Caco-2 (cell line): ENCODE measurements around the gene ALPL. TPM values are rescaled to one million over a fixed set of nuclear protein-coding genes. Genes with fewer than 3 reads are reported as not detected.

ENCODE experiments used
- BruUV-seq: library from RNA; stranded (reverse); fragments of 400-500 nt; replicated peaks from 2 replicates; lab custom pipeline; 2021; lab: Mats Ljungman, UMichigan
- CTCF ChIA-PET: fragments of 300-600 bp; sonication (Branson Sonifier 250); formaldehyde crosslinking; loops from one replicate; lab custom pipeline; 2022; ENCODE audit warnings: antibody characterized with exemption; lab: Charles Lee
- POLR2A ChIA-PET: fragments of 300-600 bp; sonication (Branson Sonifier 250); formaldehyde crosslinking; loops from one replicate; lab custom pipeline; 2022; ENCODE audit warnings: antibody characterized with exemption; lab: Charles Lee
- DNase-seq, 2 experiments: peaks; one replicate each; pipeline versions ENCODE4 v3.0.0 to v3.0.0-alpha.2; 2020 to 2022
- H3K27me3 ChIP-seq: replicated peaks from 2 replicates; pipeline ENCODE4 v1.6.0; 2011; ENCODE audit warnings: low read length; ENCODE audit not compliant: control insufficient read depth, insufficient read depth
- H3K36me3 ChIP-seq: 2 replicates; pipeline ENCODE4 v1.5.1; 2011; ENCODE audit warnings: low read length; ENCODE audit not compliant: control insufficient read depth, insufficient read depth
- H3K4me1 ChIP-seq: fragments of 250-450 bp; sonication (Bioruptor Pico); 2 replicates; pipeline ENCODE4 v1.5.1; 2020; ENCODE audit warnings: mild to moderate bottlenecking
- H3K4me3 ChIP-seq: 2 replicates; pipeline ENCODE4 v1.5.1; 2011; ENCODE audit warnings: low read depth, mild to moderate bottlenecking, control low read depth, low read length
- H3K9me3 ChIP-seq: fragments of 250-450 bp; sonication (Bioruptor Pico); 2 replicates; pipeline ENCODE4 v1.5.1; 2020; ENCODE audit warnings: mild to moderate bottlenecking, moderate library complexity
- H3K27ac Mint-ChIP-seq: one replicate; pipeline ENCODE4 v1.8.0; 2022; ENCODE audit warnings: mixed read lengths; ENCODE audit not compliant: unreplicated experiment
- H3K27me3 Mint-ChIP-seq: one replicate; pipeline ENCODE4 v1.8.0; 2022; ENCODE audit warnings: mixed read lengths; ENCODE audit not compliant: insufficient read depth, unreplicated experiment
- H3K36me3 Mint-ChIP-seq: one replicate; pipeline ENCODE4 v1.8.0; 2022; ENCODE audit warnings: mild to moderate bottlenecking, mixed read lengths; ENCODE audit not compliant: insufficient read depth, unreplicated experiment
- H3K4me1 Mint-ChIP-seq: one replicate; pipeline ENCODE4 v1.8.0; 2022; ENCODE audit warnings: low read depth, mixed read lengths; ENCODE audit not compliant: unreplicated experiment
- H3K4me3 Mint-ChIP-seq: one replicate; pipeline ENCODE4 v1.8.0; 2022; ENCODE audit warnings: mild to moderate bottlenecking, moderate library complexity, mixed read lengths; ENCODE audit not compliant: unreplicated experiment
- H3K9me3 Mint-ChIP-seq: one replicate; pipeline ENCODE4 v1.8.0; 2022; ENCODE audit warnings: mixed read lengths; ENCODE audit not compliant: unreplicated experiment
- intact Hi-C: fragments of 100-400 bp; cut with micrococcal nuclease; formaldehyde crosslinking; loops from one replicate; pipeline ENCODE4 v1.10.0; 2022; ENCODE audit not compliant: unreplicated experiment
- total RNA-seq: library from RNA; stranded (reverse); gene quantifications from 2 replicates; pipeline ENCODE4 v1.2.3, GENCODE V29; 2022
- TF ChIP-seq, protein P1 (sequence below), 2 experiments: fragments of 200-600 bp in 1 of 2; IDR thresholded peaks; 1 replicate in 1 of 2; 2 replicates in 1 of 2; pipeline versions ENCODE4 v1.5.1 to v1.8.0; 2011 to 2022; ENCODE audit warnings: antibody characterized with exemption in 1 of 2, control low read depth in 1 of 2, inconsistent platforms in 1 of 2, low read depth in 1 of 2, low read length in 1 of 2, mild to moderate bottlenecking in 1 of 2, moderate library complexity in 1 of 2; ENCODE audit not compliant: insufficient read depth in 1 of 2, severe bottlenecking in 1 of 2, unreplicated experiment in 1 of 2

The ALPL gene
- total RNA-seq, 1 experiment from 2014 or later, result 0.79 TPM

DNA sequence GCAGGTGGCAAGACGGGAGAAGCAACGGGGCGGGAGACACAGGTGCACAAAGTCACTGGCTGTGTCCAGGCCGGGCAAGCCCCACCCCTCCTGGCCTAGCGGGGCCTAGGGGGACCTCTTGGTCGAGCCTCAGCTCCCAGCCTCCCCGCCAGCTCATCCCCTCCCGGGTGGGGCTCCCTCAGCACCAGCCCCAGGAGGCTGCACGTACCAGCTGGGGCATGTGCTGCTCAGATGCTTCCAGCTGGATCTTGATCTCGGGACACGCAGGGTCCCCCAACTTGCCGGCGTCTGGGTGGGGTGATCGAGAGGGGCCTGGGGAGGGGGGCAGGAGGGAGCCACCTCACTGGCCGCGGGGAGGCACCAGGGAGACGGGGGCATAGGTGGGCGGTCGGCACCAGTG is 88.5 kb downstream of the ALPL start:
- Mint-ChIP-seq H3K27ac (no peak overlapping the region), H3K36me3 (no peaks in the 10 kb centered on the region), H3K4me1 (no peaks in the 10 kb centered on the region), H3K9me3 (no peaks in the 10 kb centered on the region), H3K4me3 (no peak overlapping the region), H3K27me3 (no peaks in the 10 kb centered on the region)
- intact Hi-C loops, result no loop called here
- H3K27me3 ChIP-seq, result no peaks in the 10 kb centered on the region
- no peak for DNase-seq
- no peaks in the 10 kb centered on the region for H3K4me1 ChIP-seq
- no peaks in the 10 kb centered on the region for H3K9me3 ChIP-seq
- TF ChIP-seq, protein P1, sequence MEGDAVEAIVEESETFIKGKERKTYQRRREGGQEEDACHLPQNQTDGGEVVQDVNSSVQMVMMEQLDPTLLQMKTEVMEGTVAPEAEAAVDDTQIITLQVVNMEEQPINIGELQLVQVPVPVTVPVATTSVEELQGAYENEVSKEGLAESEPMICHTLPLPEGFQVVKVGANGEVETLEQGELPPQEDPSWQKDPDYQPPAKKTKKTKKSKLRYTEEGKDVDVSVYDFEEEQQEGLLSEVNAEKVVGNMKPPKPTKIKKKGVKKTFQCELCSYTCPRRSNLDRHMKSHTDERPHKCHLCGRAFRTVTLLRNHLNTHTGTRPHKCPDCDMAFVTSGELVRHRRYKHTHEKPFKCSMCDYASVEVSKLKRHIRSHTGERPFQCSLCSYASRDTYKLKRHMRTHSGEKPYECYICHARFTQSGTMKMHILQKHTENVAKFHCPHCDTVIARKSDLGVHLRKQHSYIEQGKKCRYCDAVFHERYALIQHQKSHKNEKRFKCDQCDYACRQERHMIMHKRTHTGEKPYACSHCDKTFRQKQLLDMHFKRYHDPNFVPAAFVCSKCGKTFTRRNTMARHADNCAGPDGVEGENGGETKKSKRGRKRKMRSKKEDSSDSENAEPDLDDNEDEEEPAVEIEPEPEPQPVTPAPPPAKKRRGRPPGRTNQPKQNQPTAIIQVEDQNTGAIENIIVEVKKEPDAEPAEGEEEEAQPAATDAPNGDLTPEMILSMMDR (IDR thresholded peaks at IDR 0.05; ENCODE audit: insufficient read depth in 1 of 2, low read depth in 1 of 2, low read length in 1 of 2, severe bottlenecking in 1 of 2, unreplicated experiment in 1 of 2), result no peak
- CTCF ChIA-PET, result no interaction called here
- no peak overlapping the region for H3K4me3 ChIP-seq
- no peaks in the 10 kb centered on the region for H3K36me3 ChIP-seq
- POLR2A ChIA-PET, result no interaction called here
- no TSS peak for BruUV-seq

DNA sequence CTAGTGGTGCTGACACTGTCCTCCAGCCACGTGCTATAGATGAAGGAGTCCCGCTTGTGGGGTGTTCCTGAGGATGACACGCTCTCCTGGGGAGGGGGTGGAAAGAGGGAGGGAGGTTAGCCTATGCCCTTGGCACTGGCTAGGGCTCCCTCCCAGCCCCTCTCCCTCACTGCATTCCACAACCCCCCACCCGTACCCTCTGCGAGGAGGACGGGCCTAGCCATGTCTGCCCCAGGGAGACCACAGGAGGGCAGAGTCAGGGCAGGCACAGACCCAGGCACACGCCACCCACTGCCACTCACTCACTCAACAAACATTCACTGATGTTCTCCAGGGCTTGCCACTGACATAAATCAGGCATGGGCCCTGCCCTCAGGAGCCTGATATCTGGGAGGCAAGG is 89.2 kb downstream of the ALPL start:
- H3K4me3 Mint-ChIP-seq, result no peak overlapping the region
- BruUV-seq, result no TSS peak
- DNase-seq, result no peak
- no peaks in the 10 kb centered on the region for H3K9me3 ChIP-seq
- no peaks in the 10 kb centered on the region for H3K36me3 Mint-ChIP-seq
- no peaks in the 10 kb centered on the region for H3K36me3 ChIP-seq
- no peak overlapping the region for H3K4me3 ChIP-seq
- no peaks in the 10 kb centered on the region for H3K4me1 ChIP-seq
- POLR2A ChIA-PET, result no interaction called here
- H3K27me3 Mint-ChIP-seq, result no peaks in the 10 kb centered on the region
- no peaks in the 10 kb centered on the region for H3K9me3 Mint-ChIP-seq
- intact Hi-C loops, result no loop called here
- CTCF ChIA-PET, result no interaction called here
- no peaks in the 10 kb centered on the region for H3K27me3 ChIP-seq
- H3K27ac Mint-ChIP-seq, result no peak overlapping the region
- TF ChIP-seq, protein P1 (IDR thresholded peaks at IDR 0.05; ENCODE audit: insufficient read depth in 1 of 2, low read depth in 1 of 2, low read length in 1 of 2, severe bottlenecking in 1 of 2, unreplicated experiment in 1 of 2), result no peak
- no peaks in the 10 kb centered on the region for H3K4me1 Mint-ChIP-seq

DNA sequence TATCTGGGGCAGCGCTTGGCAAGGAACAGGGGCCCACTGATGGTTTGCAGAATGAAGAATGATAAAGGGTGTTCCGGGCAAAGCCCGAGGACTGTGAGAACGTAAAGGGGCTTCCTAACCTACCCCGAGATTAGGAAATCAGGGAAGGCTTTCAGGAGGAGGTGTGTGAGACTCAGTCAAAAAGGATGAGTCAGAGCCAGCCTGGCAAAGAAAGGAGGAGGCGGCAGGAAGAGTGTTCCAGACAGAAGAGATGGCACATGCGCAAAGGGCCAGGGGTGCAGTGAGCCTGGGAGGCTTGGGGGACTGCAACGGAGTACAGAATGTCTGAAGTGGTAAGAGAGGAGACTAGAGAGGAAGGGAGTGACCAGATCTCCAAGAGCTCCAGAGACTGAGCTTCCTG is 89.7 kb downstream of the ALPL start:
- intact Hi-C loops, result no loop called here
- Mint-ChIP-seq H3K4me1 (no peaks in the 10 kb centered on the region), H3K9me3 (no peaks in the 10 kb centered on the region), H3K4me3 (no peak overlapping the region), H3K27ac (no peak overlapping the region), H3K36me3 (no peaks in the 10 kb centered on the region), H3K27me3 (no peaks in the 10 kb centered on the region)
- CTCF ChIA-PET, result no interaction called here
- no peak for DNase-seq
- BruUV-seq, result no TSS peak
- TF ChIP-seq, protein P1 (IDR thresholded peaks at IDR 0.05; ENCODE audit: insufficient read depth in 1 of 2, low read depth in 1 of 2, low read length in 1 of 2, severe bottlenecking in 1 of 2, unreplicated experiment in 1 of 2), result no peak
- no peaks in the 10 kb centered on the region for H3K36me3 ChIP-seq
- no peaks in the 10 kb centered on the region for H3K9me3 ChIP-seq
- H3K27me3 ChIP-seq, result no peaks in the 10 kb centered on the region
- H3K4me3 ChIP-seq, result no peak overlapping the region
- no peaks in the 10 kb centered on the region for H3K4me1 ChIP-seq
- POLR2A ChIA-PET, result no interaction called here
